ENCODE results near the gene RRAS2.

- no peak for TF ChIP-seq CTCF (IDR thresholded peaks at IDR 0.05)
- TF ChIP-seq POLR2A (IDR thresholded peaks at IDR 0.05): no peak
- no peak for TF ChIP-seq POLR2AphosphoS5 (IDR thresholded peaks at IDR 0.05)
- TF ChIP-seq EP300 (IDR thresholded peaks at IDR 0.05): no peak
Measured at GRCh38 chr11:14320020-14320419, 39.0 kb downstream of the RRAS2 start.

Data from gastroesophageal sphincter (tissue), 3 donors.